NCI-H1092 treated with DMSO at 0.1 percent for 48 hours (cell line): ENCODE results near the gene MFAP2.

Source experiments
- DNase-seq: peaks from one replicate; lab custom pipeline; 2025; lab: John Stamatoyannopoulos, UW

The MFAP2 gene

GRCh38 chr1:16980473-16981268, at the start of gene MFAP2:
TSS of gene MFAP2 (minus strand) at chr1:16980620. CDS start at chr1:16978273, 2,347 bp downstream.
- no peak for DNase-seq

DNA sequence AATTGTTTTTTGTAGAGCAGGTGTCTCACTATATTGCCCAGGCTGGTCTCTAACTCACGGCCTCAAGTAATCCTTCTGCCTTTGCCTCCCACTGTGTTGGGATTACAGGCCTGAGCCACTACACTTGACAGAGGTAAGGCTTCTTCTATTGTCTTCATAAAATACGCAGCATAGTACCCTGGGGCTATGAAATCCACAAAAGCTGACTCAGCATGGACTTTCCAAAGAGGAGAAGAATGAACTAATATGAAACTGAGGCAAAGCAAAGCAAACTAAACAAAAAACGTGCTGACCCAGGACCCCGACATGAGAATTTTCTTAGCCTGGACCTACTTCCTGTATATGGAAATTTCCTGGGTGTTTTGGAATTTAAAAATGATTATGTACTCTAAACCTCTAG, 49.8 kb upstream of the MFAP2 start:
- no peak for DNase-seq

DNA sequence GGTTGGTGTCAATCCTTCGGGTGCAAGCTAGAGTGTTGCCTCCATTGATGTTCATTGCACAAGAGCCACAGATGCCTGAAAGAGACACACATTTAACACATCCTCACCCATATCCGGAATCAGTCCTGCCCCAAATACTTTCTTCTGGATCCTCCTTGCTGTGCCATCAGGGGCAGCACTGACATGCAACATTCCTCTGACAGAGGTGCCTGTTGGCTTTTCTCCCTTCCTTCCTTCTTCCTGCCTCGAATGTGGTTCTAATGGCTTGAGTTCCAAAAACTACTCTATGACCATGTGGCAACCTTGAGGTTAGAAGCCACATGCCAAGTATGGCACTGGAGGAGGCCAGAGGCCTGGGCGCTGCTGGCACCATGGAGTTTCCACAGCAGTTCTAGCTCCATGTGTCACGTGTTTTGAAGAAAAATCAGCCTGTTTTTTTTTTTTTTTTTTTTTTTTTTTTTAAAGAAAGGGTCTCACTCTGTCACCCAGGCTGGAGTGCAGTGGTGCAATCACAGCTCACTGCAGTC, 48.3 kb upstream of the MFAP2 start:
- DNase-seq: no peak

GRCh38 chr1:17027900-17028299, 47.5 kb upstream of the MFAP2 start:
- DNase-seq: no peak

- no peak for DNase-seq
Measured at GRCh38 chr1:17027403-17027802, 47.0 kb upstream of the MFAP2 start.

- no peak for DNase-seq
Measured at GRCh38 chr1:17024721-17025120, 44.3 kb upstream of the MFAP2 start.

GRCh38 chr1:17023573-17023972, 43.2 kb upstream of the MFAP2 start:
- DNase-seq: no peak

- no peak for DNase-seq
Measured at GRCh38 chr1:17023102-17023501, 42.7 kb upstream of the MFAP2 start.

DNA sequence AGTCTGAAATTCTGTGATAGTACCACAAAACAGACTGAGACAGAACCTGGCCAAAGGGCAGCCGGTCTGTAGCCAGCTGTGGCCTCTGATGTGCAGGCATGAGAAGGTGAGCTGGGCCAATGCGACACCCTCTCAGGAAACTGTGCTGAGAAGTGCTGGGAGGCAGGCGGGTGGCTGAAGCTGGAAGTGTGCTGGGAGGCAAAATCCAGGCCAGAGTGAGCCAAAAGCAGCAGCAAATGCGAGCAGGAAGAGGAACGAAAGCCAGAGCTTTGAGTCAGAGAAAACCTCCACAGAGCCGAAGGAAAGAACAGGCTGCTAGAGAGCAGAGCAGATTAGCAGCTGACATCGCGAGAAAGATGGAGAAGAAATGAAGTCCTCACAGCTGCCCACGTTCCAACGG, 41.5 kb upstream of the MFAP2 start:
- DNase-seq: no peak

DNA sequence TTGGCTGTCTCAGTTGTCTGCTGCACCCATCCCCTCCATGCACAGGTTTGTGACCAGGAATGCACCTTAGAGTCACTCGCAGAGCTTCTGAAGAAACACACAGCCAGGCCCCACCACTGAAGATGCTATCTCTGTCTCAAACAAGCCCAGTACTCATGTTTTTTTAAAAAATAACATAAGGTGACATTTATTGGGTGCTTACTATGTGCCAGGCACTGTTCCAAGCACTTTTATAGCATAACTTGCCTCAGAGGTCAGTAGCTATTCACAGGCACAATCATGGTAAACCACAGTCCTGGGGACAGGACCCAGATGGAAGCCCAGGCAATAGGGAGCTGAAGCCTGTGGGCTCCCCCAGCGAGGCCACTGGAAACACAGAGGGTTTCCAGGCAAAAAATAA, 40.1 kb upstream of the MFAP2 start:
- DNase-seq: no peak

- no peak for DNase-seq
Measured at GRCh38 chr1:17018849-17019248, 38.4 kb upstream of the MFAP2 start.

GRCh38 chr1:17017435-17017834, 37.0 kb upstream of the MFAP2 start:
- no peak for DNase-seq

GRCh38 chr1:17016317-17016661, 35.9 kb upstream of the MFAP2 start:
- no peak for DNase-seq

- no peak for DNase-seq
Measured at GRCh38 chr1:17014671-17015567, 34.5 kb upstream of the MFAP2 start.

- no peak for DNase-seq
Measured at GRCh38 chr1:17013491-17014320, 33.3 kb upstream of the MFAP2 start.

GRCh38 chr1:17012775-17013490, 32.5 kb upstream of the MFAP2 start:
- no peak for DNase-seq

- peak; percentile 81 for DNase-seq
Measured at GRCh38 chr1:17011439-17012307, 31.3 kb upstream of the MFAP2 start, which contains the start of gene ATP13A2. TSS of gene ATP13A2 (minus strand) at chr1:17011928. CDS start at chr1:17011738, 190 bp downstream.

DNA sequence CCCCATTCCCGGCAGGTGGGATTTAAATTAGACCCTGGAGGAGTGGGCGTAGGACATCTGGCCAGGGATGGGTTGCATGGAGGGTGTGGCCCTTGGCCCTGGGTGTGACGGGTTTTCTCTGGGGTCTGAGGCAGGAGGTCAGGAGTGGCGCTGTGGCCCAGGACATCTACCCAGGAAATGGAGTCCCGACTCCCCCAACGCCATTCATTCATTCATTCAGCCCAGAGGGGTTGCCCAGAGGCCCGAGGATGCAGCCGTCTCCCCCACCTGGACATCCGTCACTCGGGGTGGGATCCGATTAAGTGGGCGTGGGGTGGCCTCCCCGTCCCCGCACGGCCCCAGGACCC, 30.6 kb upstream of the MFAP2 start:
- DNase-seq: no peak

- no peak for DNase-seq
Measured at GRCh38 chr1:17009706-17010105, 29.3 kb upstream of the MFAP2 start.

DNA sequence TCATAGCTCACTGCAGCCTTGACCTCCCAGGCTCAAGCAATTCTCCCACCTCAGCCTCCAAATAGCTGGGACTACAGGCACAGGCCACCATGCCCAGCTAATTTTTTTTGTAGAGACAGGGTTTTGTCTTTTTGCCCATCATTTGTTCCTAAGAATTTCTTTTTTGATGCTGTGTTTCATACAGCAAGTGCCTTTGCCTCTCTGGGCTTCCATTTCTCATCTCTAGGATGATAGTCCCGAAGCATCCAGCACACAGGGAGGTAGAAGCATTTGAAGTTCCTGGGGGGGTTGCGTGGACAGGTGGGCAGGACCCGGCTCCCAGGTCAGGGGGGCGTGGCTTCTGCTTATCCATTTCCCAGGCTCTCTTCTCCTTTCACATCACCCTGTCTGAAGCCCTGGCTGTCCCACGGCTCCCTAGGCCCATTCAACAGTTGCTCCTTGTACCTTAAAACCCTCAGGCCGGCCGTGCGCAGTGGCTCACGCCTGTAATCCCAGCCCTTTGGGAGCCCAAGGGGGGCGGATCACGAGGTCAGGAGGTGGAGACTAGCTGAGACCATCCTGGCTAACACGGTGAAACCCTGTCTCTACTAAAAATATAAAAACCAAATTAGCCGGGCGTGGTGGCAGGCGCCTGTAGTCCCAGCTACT, 27.9 kb upstream of the MFAP2 start:
- no peak for DNase-seq
